ENCODE measurements around the gene ZNF234.

ZNF234 gene

GRCh38 chr19:44107751-44108150 is 33.6 kb upstream of the ZNF234 start (continued):
- TF ChIP-seq, protein P1, sequence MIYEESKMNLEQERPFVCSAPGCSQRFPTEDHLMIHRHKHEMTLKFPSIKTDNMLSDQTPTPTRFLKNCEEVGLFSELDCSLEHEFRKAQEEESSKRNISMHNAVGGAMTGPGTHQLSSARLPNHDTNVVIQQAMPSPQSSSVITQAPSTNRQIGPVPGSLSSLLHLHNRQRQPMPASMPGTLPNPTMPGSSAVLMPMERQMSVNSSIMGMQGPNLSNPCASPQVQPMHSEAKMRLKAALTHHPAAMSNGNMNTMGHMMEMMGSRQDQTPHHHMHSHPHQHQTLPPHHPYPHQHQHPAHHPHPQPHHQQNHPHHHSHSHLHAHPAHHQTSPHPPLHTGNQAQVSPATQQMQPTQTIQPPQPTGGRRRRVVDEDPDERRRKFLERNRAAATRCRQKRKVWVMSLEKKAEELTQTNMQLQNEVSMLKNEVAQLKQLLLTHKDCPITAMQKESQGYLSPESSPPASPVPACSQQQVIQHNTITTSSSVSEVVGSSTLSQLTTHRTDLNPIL (CRISPR knock-in tag; IDR thresholded peaks at IDR 0.05; ENCODE audit: low read depth), result no peak
- TF ChIP-seq OSR1 (CRISPR knock-in tag; IDR thresholded peaks at IDR 0.05) (no peak), TOX (CRISPR knock-in tag; IDR thresholded peaks at IDR 0.05; ENCODE audit: borderline replicate concordance) (no peak), CSDC2 (CRISPR knock-in tag; IDR thresholded peaks at IDR 0.05) (no peak), GLIS3 (CRISPR knock-in tag; IDR thresholded peaks at IDR 0.05) (no peak), ARNTL (CRISPR knock-in tag; IDR thresholded peaks at IDR 0.05; ENCODE audit: borderline replicate concordance, low read depth) (no peak), POU6F1 (CRISPR knock-in tag; IDR thresholded peaks at IDR 0.05; ENCODE audit: borderline replicate concordance, low read depth) (no peak)

GRCh38 chr19:44109458-44109857 is 31.9 kb upstream of the ZNF234 start:
- ATAC-seq, result no peak
- TF ChIP-seq ZNF70 (CRISPR knock-in tag; IDR thresholded peaks at IDR 0.05), result no peak

GRCh38 chr19:44111910-44112463 is 29.4 kb upstream of the ZNF234 start:
- no peak for ATAC-seq

DNA sequence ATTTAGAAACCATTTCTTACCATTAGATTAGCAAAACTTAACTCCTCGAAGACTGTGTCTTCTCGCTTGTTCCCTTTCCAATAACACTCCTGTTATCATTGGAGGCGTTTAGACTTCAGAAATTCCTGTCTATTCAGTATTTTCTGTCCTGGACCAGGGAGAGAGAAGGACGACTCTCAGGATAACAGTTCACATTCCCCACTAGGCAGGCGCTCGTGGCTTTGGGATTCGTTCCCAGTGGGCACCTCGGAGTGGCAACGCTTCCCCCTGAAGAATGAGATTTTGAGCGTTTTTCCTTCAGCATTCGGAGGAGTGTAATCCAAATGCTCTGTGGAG is 28.6 kb upstream of the ZNF234 start:
- TF ChIP-seq, protein P2, sequence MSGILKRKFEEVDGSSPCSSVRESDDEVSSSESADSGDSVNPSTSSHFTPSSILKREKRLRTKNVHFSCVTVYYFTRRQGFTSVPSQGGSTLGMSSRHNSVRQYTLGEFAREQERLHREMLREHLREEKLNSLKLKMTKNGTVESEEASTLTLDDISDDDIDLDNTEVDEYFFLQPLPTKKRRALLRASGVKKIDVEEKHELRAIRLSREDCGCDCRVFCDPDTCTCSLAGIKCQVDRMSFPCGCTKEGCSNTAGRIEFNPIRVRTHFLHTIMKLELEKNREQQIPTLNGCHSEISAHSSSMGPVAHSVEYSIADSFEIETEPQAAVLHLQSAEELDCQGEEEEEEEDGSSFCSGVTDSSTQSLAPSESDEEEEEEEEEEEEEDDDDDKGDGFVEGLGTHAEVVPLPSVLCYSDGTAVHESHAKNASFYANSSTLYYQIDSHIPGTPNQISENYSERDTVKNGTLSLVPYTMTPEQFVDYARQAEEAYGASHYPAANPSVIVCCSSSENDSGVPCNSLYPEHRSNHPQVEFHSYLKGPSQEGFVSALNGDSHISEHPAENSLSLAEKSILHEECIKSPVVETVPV (CRISPR knock-in tag; IDR thresholded peaks at IDR 0.05), result no peak
- no peak for TF ChIP-seq TOX (CRISPR knock-in tag; IDR thresholded peaks at IDR 0.05; ENCODE audit: borderline replicate concordance)
- TF ChIP-seq ZNF8 (CRISPR knock-in tag; IDR thresholded peaks at IDR 0.05), result no peak
- peak; percentile 39 for ATAC-seq

More at GRCh38 chr19:44111910-44112463, 29.4 kb upstream of the ZNF234 start:
- TF ChIP-seq ZNF8 (CRISPR knock-in tag; IDR thresholded peaks at IDR 0.05) (no peak), ZNF70 (CRISPR knock-in tag; IDR thresholded peaks at IDR 0.05) (no peak), TCF4 (CRISPR knock-in tag; IDR thresholded peaks at IDR 0.05; ENCODE audit: borderline replicate concordance) (no peak), TOX (CRISPR knock-in tag; IDR thresholded peaks at IDR 0.05; ENCODE audit: borderline replicate concordance) (no peak), ESRRG (CRISPR knock-in tag; IDR thresholded peaks at IDR 0.05) (no peak), BACH2 (CRISPR knock-in tag; IDR thresholded peaks at IDR 0.05; ENCODE audit: borderline replicate concordance) (no peak), ZNF565 (CRISPR knock-in tag; conservative IDR thresholded peaks at IDR 0.05; ENCODE audit: low read depth) (no peak), RARB (CRISPR knock-in tag; IDR thresholded peaks at IDR 0.05) (no peak), POU6F1 (CRISPR knock-in tag; IDR thresholded peaks at IDR 0.05; ENCODE audit: borderline replicate concordance, low read depth) (no peak)

- ATAC-seq, result peak; percentile 99
- TF ChIP-seq CSDC2 (CRISPR knock-in tag; IDR thresholded peaks at IDR 0.05) (no peak), BACH2 (CRISPR knock-in tag; IDR thresholded peaks at IDR 0.05; ENCODE audit: borderline replicate concordance) (no peak), ARNTL (CRISPR knock-in tag; IDR thresholded peaks at IDR 0.05; ENCODE audit: borderline replicate concordance, low read depth) (no peak), ISL1 (CRISPR knock-in tag; IDR thresholded peaks at IDR 0.05) (no peak), ZNF565 (CRISPR knock-in tag; conservative IDR thresholded peaks at IDR 0.05; ENCODE audit: low read depth) (no peak), SNAI2 (CRISPR knock-in tag; IDR thresholded peaks at IDR 0.05) (peak; percentile 96), ZNF70 (CRISPR knock-in tag; IDR thresholded peaks at IDR 0.05) (no peak), ZNF8 (CRISPR knock-in tag; IDR thresholded peaks at IDR 0.05) (no peak), OSR1 (CRISPR knock-in tag; IDR thresholded peaks at IDR 0.05) (no peak), ZFP30 (CRISPR knock-in tag; IDR thresholded peaks at IDR 0.05) (no peak), TCF4 (CRISPR knock-in tag; IDR thresholded peaks at IDR 0.05; ENCODE audit: borderline replicate concordance) (no peak)
- TF ChIP-seq, protein P3, sequence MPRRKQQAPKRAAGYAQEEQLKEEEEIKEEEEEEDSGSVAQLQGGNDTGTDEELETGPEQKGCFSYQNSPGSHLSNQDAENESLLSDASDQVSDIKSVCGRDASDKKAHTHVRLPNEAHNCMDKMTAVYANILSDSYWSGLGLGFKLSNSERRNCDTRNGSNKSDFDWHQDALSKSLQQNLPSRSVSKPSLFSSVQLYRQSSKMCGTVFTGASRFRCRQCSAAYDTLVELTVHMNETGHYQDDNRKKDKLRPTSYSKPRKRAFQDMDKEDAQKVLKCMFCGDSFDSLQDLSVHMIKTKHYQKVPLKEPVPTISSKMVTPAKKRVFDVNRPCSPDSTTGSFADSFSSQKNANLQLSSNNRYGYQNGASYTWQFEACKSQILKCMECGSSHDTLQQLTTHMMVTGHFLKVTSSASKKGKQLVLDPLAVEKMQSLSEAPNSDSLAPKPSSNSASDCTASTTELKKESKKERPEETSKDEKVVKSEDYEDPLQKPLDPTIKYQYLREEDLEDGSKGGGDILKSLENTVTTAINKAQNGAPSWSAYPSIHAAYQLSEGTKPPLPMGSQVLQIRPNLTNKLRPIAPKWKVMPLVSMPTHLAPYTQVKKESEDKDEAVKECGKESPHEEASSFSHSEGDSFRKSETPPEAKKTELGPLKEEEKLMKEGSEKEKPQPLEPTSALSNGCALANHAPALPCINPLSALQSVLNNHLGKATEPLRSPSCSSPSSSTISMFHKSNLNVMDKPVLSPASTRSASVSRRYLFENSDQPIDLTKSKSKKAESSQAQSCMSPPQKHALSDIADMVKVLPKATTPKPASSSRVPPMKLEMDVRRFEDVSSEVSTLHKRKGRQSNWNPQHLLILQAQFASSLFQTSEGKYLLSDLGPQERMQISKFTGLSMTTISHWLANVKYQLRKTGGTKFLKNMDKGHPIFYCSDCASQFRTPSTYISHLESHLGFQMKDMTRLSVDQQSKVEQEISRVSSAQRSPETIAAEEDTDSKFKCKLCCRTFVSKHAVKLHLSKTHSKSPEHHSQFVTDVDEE (CRISPR knock-in tag; IDR thresholded peaks at IDR 0.05), result peak; percentile 55; the same call in 1 of the 2 replicates
These were observed 28.1 kb upstream of the ZNF234 start, which contains the start of gene ZNF225 for GRCh38 chr19:44113138-44113783. ZNF225 (plus strand) TSS chr19:44113399; CDS start chr19:44115828, 2,429 bp downstream.

All from SK-N-SH treated with all-trans-retinoic acid at 6 μM for 48 hours (cell line).